GM21528 (cell line): ENCODE data around the gene ACSM4.
"Not testable (repeated sequence)": the region's sequence is repeated elsewhere in the genome, so short reads cannot be mapped to it uniquely, and the experiment has no call there.

ENCODE experiments used
- ATAC-seq: cut with Tn5 transposase; IDR thresholded peaks from one replicate; pipeline ENCODE4 v1.9.1; 2021; ENCODE audit warnings: mild to moderate bottlenecking, moderate library complexity; ENCODE audit not compliant: unreplicated experiment, low FRiP score

The ACSM4 gene, protein sequence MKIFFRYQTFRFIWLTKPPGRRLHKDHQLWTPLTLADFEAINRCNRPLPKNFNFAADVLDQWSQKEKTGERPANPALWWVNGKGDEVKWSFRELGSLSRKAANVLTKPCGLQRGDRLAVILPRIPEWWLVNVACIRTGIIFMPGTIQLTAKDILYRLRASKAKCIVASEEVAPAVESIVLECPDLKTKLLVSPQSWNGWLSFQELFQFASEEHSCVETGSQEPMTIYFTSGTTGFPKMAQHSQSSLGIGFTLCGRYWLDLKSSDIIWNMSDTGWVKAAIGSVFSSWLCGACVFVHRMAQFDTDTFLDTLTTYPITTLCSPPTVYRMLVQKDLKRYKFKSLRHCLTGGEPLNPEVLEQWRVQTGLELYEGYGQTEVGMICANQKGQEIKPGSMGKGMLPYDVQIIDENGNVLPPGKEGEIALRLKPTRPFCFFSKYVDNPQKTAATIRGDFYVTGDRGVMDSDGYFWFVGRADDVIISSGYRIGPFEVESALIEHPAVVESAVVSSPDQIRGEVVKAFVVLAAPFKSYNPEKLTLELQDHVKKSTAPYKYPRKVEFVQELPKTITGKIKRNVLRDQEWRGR

DNA sequence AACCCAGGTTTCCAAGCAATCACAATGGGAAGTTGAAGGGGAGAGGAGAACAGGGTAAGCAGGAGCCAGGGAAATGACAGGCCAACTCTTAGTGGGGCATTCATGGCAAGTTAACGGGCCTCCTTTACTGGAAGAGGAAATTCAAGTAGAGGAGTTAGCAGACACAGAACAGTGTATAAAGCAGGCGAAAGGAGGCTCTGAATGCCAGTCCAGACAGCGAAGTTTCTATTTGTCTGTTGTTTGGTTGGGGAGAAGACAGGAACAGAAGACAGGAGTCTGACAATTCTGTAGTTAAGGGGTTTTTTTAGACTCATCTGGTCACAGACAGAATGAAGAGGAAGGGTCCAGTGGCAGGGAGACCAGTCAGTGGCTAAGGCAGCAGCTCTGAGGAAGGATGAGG, at the start of gene ACSM4:
Gene ACSM4, plus strand, starts transcription at position 301 of the 400 bp plus-strand sequence. CDS start 260 bp downstream, outside the sequence.
- ATAC-seq, result no peak

DNA sequence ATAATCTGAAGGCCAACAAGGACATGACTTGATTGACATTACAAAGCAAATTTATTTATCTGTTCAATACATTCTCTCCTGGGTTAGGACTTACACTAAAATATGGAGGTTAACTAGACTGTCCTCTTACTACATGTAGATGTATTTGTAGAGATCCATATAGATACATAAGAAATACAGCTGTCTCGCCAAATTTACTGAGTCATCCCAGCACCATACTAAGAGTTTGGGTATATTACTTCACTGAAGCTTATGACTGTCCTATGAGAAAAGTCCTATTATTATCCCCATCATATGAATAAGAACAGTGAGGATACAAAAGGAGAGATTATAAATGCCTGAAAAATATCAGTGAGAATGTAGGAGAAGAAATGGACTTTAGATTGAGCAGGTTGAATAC, 44.8 kb upstream of the ACSM4 start:
- no peak for ATAC-seq

DNA sequence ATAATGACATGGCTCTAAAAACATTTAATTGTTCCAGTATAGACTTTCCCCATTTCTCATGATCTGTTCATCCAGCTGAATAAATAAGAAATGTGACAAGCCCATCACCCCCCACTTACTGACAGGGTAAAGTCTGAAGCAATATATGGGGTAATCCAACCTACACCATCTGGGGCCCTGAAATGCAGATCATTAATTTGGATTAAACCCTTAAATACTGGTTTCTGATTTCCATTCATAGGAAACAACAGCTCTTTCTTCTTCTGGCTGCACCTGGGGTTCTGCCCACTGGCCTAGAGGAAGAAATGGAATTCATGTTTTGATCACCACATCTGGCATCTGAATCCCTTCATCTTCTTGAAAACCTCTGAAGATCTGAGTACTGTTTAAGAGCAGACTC, 39.3 kb upstream of the ACSM4 start:
- no peak for ATAC-seq

DNA sequence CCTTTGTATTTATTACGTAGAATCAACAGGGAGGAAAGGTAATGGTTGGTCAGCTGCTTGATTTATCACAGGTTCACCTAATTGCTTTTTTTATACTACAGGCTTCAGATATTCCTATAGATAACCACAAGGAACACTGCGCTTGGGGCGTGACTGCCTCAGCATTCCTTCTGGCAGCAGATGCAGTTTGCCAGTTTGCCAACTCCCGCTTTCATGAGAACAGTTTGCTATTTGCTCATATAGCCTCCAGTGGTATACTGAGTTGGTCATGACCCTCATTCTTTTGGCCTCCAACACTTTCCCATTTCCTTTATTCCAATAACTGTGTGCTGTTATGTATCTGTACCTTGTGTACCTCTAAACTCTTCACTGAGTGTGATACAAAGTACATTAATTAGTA, 38.6 kb upstream of the ACSM4 start:
- no peak for ATAC-seq

DNA sequence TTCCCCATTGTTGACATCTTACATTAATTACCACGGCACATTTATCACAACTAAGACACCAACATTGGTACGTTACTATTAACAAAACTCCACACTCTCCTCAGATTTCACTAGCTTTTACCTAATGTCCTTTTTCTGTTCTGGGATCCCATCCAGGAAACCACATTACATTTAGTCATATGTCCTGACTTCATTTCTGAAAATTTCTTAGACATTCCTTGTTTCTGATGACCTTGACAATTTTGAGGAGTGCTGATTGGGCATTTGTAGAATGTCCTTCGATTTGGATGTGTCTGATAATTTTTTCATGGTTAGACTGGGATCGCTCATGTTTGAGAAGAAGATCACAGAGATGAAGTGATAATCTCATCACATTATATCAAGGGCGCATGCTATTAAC, 34.6 kb upstream of the ACSM4 start:
- ATAC-seq, result no peak

DNA sequence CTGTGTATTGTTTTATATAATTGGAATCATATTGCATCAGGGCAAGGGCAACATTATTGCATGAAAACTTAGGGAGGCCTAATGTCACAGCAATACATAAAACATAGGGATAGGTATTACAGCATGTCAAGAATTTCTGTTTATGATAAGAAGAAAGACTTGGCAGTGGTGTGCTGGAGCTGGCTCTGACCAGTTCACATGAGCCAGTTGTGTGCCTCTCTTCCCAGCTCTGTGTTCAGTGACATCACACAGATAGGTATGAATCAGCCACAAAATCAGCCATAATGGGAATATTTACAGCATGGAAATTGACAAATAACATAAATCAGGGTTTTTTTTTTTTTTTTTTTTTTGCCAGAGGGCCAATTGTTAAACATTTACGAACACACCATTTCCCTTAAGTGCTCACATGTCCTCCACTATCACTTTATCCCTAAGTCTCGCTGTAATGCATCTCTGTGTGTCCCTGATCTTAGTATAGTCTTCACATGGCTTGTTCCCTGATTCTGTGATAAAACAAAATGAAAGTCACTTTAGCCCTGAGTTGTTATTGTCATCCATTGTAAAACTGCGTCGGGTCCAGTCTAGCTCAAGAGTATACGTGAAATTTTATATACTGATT, 31.9 kb upstream of the ACSM4 start:
- no peak for ATAC-seq

DNA sequence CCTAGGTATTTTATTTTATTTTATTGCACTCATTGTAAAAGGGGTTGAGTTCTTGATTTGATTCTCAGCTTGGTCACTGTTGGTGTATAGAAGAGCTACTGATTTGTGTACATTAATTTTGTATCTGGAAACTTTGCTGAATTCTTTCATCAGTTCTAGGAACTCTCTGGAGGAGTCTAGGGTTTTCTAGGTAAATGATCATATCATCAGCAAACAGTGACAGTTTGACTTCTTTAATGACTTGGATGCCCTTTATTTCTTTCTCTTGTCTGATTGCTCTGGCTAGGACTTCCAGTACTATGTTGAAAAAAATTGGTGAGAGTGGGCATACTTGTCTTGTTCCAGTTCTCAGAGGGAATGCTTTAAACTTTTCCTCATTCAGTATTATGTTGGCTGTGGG, 28.4 kb upstream of the ACSM4 start:
- not testable (repeated sequence) for ATAC-seq

DNA sequence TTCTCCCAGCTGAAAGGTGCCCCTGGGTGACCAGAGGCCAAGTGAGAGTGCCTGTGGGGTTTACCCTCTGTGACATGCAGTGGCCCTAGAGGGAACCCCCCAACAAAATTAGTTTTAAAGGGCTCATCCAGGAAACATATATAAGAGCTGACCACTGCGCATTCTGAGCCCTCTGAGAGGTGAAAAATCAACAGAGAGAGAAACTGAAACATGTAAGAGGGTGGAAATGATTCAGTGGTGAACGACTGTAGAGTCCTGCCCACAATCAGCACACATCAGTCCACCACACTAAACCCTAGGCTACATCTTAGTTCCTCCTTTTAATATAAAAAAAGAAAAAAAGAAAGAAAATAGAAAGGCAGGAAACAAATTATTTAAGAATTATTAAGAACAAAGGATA, 21.0 kb upstream of the ACSM4 start:
- ATAC-seq, result no peak

DNA sequence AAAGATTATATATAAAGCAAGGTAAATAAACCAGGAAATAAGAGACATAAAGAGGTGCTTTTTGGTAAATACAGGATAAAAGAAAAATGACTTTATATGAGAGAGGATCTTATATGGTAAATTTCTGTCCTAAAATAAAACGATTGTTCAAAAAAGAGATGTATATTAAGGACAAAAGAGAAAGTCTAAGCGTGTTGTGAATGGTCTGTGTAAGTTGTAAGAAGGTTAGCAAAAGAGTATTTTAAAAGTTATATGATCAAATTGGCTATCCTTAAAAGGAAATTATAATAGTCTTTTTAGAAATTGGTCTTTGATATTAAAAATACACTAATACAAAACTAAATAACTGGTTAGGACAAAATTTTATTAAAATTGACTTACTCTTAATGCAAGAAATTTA, 14.1 kb upstream of the ACSM4 start:
- no peak for ATAC-seq

DNA sequence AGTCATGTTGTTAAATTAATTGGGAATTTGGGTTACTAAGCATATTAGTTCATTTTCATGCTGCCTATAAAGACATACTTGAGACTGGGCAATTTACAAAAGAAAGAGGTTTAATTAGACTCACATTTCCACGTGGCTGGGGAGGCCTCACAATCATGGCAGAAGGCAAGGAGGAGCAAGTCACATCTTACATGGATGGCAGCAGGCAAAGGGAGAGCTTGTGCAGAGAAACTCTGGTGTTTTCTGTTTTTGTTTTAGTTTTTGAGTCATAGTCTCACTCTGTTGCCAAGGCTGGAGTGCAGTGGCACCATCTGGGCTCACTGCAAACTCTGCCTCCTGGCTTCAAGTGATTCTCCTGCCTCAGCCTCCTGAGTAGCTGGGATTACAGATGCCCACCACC, 13.3 kb upstream of the ACSM4 start:
- ATAC-seq, result not testable (repeated sequence)

DNA sequence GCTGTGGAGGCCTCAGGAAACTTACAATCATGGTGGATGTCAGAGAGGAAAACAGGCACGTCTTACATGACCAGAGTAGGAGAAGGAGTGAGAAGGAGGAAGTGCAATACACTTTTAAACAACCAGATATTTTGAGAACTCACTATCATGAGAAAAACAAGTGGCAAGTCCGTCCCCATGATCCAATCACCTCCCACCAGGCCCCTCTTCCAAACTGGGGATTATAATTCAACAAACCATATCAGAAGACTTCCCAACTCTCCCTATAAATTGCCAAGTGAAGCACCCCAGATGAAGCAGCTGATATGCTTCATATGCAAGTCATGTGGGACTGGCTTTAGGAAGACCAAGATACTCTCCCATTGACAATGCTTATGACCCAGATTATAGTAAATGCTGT, 11.6 kb upstream of the ACSM4 start:
- no peak for ATAC-seq

DNA sequence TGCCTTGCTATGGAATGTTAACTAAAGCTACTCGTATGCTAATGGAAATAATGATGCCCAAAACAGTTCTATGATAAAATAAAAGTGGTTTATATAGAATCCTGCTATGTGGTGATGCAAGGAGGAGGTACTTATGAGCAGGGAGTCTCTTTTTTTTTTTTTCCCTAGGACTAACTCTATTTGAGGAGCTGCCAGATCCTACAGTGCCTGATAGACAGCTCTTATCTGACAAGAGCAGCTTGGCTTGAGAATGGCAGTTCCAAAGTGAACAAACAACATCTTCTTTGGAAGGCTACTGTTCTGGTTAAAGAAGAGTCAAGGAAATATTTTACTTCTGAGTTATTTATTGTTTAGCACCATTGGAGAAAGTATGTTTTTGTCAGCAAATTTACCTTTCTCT, 10.2 kb upstream of the ACSM4 start:
- ATAC-seq, result no peak

DNA sequence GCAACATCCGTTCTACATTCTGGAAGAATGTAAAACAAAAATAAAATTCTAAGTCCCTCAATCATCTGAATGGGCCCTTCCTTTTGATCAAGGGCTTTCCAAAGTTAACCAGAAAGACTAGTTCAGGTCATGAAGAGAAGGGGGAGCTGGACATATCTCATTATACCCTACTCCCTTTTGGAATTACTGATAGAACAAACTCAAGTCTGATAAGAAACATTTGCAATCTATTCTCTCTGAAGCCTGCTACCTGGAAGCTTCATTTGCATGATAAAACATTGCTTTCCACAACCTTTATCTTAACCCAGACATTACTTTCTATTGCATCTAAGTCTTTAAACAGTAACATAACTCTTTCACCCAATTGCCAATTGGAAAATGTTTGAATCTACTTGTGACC, 8.3 kb upstream of the ACSM4 start:
- ATAC-seq, result no peak

DNA sequence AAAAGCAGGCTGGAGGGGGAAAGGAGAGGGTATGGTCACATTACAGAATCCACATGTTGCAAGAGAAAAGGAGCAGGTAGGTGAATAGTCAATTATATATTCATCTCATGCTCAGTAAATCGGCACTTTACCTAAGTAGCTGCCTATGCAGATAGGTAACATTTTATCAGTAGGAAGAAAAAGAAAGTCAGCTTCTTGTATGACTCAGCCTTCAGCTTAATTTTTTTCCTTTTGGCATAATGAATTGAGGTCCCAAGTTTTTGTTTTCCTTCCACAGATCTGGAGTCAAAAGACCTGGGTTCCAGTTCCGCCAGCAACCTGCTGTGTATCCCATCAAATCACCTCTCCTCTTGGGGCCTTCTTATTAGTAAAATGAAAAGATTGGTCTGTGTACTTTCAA, 6.0 kb upstream of the ACSM4 start:
- ATAC-seq, result no peak

DNA sequence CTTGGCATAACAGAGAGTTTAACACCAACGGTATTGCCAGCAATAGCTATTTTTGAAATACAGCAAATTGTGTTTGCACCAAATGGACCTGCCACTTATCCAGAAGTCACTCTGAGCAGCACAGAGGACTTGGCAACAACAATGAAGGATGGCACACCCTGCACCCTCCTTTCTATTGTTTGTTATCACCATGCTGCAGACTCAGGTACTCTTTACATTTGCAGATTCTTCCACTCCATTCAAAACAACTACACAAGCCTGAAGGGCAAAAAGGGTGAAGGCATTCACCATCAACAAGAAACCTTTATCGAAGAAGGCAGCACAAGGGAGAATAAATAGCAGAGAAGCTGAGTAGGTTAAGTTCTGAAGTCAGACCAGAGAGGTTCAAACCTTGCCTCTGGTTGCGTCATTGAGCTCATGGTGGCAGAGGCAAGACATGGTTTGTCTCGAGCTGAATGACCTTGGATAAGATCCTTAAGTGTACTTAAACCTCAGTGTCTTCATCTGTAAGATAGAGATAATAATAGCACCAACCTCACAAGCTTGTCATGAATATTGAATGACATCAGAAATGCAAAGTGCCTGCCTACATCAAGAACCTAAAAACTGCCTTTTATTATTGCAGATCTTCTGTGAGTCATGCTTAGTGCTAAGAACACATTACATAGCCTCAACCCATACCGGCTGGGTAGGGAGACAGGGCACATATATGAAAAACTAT, 1.4 kb upstream of the ACSM4 start:
- ATAC-seq, result no peak

DNA sequence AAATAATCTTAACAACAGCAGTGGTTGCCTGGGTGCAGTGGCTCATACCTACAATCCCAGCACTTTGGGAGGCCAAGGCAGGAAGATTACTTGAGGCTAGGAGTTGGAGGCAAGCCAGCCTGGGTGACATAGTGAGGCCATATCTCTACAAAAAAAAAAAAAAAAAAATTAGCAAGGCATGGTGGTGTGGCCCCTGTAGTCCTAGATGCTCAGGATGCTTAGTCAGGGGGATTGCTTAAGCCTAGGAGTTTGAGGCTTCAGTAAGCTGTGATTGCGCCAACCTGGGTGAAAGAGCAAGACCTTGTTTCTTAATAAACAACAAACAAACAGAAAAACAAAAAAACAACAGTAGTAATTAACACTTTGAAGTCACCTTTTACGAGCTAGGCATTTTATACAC, 642 bp upstream of the ACSM4 start:
- no peak for ATAC-seq

DNA sequence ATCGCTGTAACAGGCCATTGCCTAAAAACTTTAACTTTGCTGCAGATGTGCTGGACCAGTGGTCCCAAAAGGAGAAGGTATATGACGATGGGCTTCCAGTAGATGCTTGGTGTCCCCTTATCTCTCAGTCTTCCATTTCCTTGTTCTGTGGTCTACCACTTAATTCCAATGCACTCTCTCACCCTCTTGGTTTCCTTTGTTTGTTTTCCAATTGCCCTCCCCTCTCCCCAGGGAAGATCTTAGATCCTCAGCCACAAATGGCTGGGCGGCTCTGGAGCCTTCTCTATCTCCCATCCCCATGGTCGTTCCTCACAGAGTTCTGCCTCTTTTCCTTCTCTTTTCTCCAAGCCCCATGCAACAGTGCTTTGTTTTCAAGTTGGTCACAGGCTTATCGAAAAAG, 584 bp downstream of the ACSM4 start:
- ATAC-seq, result no peak

DNA sequence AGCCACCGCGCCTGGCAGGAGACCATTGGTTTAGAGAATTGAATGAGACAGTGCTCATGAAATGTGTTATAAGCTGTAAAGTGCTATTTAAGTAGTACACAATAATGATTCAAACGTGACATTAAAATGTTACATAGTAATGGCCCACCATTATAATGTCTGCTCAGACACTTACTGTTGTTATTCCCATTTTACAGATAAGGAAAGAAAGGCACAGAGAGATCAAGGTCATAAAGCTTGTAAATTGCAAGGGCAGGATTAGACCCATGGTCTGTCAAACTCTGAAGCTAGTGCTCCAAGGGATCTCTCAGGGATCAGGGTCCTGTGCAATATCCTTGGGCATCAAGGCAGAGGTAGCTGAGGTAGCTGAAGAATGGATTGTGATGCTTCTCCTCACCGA, 6.2 kb downstream of the ACSM4 start:
- no peak for ATAC-seq

DNA sequence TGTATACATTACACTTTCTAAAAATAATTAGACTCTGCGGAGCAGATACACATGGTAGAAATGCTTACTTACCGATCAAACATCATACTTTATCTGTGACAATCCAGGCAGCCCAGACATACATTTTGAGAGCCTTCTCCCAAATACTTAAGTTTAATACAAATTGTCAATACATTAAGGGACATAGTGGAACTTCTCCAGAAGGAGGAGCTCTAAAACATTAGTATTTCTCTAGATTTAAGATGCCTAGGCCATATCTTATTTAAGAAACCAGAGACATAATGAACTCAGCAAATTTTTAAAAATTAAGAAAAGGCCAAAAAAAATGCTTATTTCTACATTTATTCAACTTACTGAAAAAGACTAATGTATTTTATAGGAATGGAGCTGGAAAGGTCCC, 16.1 kb downstream of the ACSM4 start:
- ATAC-seq, result no peak

DNA sequence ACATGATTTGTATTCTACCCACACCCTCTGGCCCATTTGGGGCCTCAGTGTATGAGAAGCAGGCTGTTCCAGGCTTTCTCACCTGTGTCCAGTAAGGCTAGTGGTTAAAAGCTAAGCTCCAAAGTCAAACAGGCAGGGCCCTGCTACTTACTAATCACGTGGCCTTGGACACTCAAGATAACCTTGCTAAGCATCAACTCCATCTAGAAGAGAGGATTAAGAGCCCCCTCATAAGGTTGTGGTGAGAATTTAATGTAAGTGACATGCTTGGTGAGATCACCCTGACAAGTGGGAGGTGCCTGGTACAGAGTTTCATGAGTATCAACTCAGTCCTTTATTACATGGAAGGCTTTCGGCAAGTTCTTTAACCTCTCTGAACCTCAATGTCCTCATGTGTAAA, 17.8 kb downstream of the ACSM4 start:
- no peak for ATAC-seq

DNA sequence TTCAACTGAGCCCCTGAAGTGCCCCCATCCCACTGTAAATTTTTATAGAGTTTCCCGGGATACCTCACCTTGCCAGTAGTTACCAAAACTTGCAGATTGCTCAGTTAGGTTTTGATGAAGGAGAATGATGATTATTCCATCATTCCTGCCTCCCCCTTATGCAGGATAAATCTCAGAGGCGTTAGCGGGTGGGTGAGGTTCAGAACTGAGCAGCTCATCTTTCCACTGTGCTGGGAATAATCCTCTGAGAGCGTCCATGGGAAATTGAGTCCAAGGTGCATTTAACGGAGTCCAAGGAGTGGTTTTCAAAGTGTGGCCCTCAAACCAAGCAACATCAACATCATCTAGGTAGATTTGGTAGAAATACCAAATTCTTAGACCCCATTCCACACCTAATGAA, 18.7 kb downstream of the ACSM4 start:
- ATAC-seq, result no peak
